KMS-11 (cell line): ENCODE measurements around the gene SYPL2.

Source experiments
- H2AFZ ChIP-seq: fragments of 200-600 bp; sonication (generic); 2 replicates; pipeline ENCODE4 v1.6.1; 2016; ENCODE audit warnings: antibody characterized with exemption, mixed run types, low read depth
- H3K27ac ChIP-seq: fragments of 200-600 bp; sonication (generic); 2 replicates; pipeline ENCODE4 v1.6.1; 2016; ENCODE audit warnings: mild to moderate bottlenecking, mixed run types
- H3K27me3 ChIP-seq: fragments of 200-600 bp; sonication (generic); 2 replicates; pipeline ENCODE4 v1.6.1; 2017; ENCODE audit warnings: mild to moderate bottlenecking, low read depth, mixed run types, moderate library complexity; ENCODE audit not compliant: insufficient read depth
- H3K36me3 ChIP-seq: fragments of 200-600 bp; sonication (generic); 2 replicates; pipeline ENCODE4 v1.6.1; 2017; ENCODE audit warnings: mild to moderate bottlenecking, mixed run types; ENCODE audit not compliant: insufficient read depth
- H3K4me1 ChIP-seq: fragments of 200-600 bp; sonication (generic); 2 replicates; pipeline ENCODE4 v1.6.1; 2016; ENCODE audit warnings: mild to moderate bottlenecking, low read depth, mixed run types; ENCODE audit not compliant: poor library complexity, severe bottlenecking
- H3K4me2 ChIP-seq: fragments of 200-600 bp; sonication (generic); 2 replicates; pipeline ENCODE4 v1.7.0; 2016; ENCODE audit warnings: mild to moderate bottlenecking, mixed run types
- H3K4me3 ChIP-seq: fragments of 200-600 bp; sonication (generic); IDR thresholded peaks from 2 replicates; pipeline ENCODE4 v1.6.1; 2017; ENCODE audit warnings: low read depth, low read length, mixed read lengths; ENCODE audit not compliant: insufficient read depth
- H3K79me2 ChIP-seq: fragments of 200-600 bp; sonication (generic); 2 replicates; pipeline ENCODE4 v1.6.1; 2016; ENCODE audit warnings: low read depth, mixed run types; ENCODE audit not compliant: insufficient read depth
- H3K9ac ChIP-seq: fragments of 200-600 bp; sonication (generic); 2 replicates; pipeline ENCODE4 v1.6.1; 2016; ENCODE audit warnings: mild to moderate bottlenecking, mixed run types
- H4K20me1 ChIP-seq: fragments of 200-600 bp; sonication (generic); 2 replicates; pipeline ENCODE4 v1.6.1; 2016; ENCODE audit warnings: mild to moderate bottlenecking, mixed run types; ENCODE audit not compliant: insufficient read depth
- CTCF ChIP-seq: fragments of 200-600 bp; sonication (generic); conservative IDR thresholded peaks from 2 replicates; pipeline ENCODE4 v1.6.1; 2017; ENCODE audit warnings: low read depth, mild to moderate bottlenecking, antibody characterized with exemption, low read length, moderate library complexity, mixed read lengths

Gene SYPL2

GRCh38 chr1:109476825-109477224, 10.5 kb downstream of the SYPL2 start:
- no peak overlapping the region for H3K9ac ChIP-seq
- H3K36me3 ChIP-seq: no peaks in the 10 kb centered on the region
- peaks cover 40% of the 10 kb centered on the region; the same call in 1 of the 2 replicates for H3K27me3 ChIP-seq
- H3K4me1 ChIP-seq: peaks cover 4% of the 10 kb centered on the region
- H3K4me2 ChIP-seq: no peak overlapping the region
- H4K20me1 ChIP-seq: no peaks in the 10 kb centered on the region
- TF ChIP-seq CTCF: no peak
- H3K27ac ChIP-seq: no peak overlapping the region
- no peaks in the 10 kb centered on the region for H3K79me2 ChIP-seq
- H2AFZ ChIP-seq: no peak overlapping the region
- no peak overlapping the region for H3K4me3 ChIP-seq

GRCh38 chr1:109477821-109478220, 11.5 kb downstream of the SYPL2 start:
- Histone ChIP-seq H3K27ac (no peak overlapping the region), H3K36me3 (no peaks in the 10 kb centered on the region), H4K20me1 (no peaks in the 10 kb centered on the region), H3K4me1 (peaks cover 4% of the 10 kb centered on the region), H3K4me2 (no peak overlapping the region), H2AFZ (no peak overlapping the region), H3K9ac (no peak overlapping the region), H3K27me3 (peaks cover 41% of the 10 kb centered on the region; the same call in 1 of the 2 replicates), H3K4me3 (no peak overlapping the region), H3K79me2 (no peaks in the 10 kb centered on the region)
- TF ChIP-seq CTCF: no peak

- Histone ChIP-seq H2AFZ (no peak overlapping the region), H3K4me1 (peaks cover 10% of the 10 kb centered on the region), H3K9ac (no peak overlapping the region), H3K27ac (no peak overlapping the region), H3K4me2 (no peak overlapping the region; the same call in 1 of the 2 replicates), H3K36me3 (no peaks in the 10 kb centered on the region), H3K79me2 (no peaks in the 10 kb centered on the region), H4K20me1 (no peaks in the 10 kb centered on the region), H3K4me3 (no peak overlapping the region), H3K27me3 (peaks cover 40% of the 10 kb centered on the region; the same call in 1 of the 2 replicates)
- no peak; the same call in 1 of the 2 replicates for TF ChIP-seq CTCF
Observed at GRCh38 chr1:109478806-109479205, 12.5 kb downstream of the SYPL2 start.

- no peak for TF ChIP-seq CTCF
- H3K27me3 ChIP-seq: peaks cover 38% of the 10 kb centered on the region; the same call in 1 of the 2 replicates
- no peak overlapping the region for H3K4me2 ChIP-seq
- H2AFZ ChIP-seq: no peak overlapping the region
- H3K4me3 ChIP-seq: no peak overlapping the region
- H3K27ac ChIP-seq: no peak overlapping the region
- H3K36me3 ChIP-seq: no peaks in the 10 kb centered on the region
- no peak overlapping the region for H3K9ac ChIP-seq
- H4K20me1 ChIP-seq: no peaks in the 10 kb centered on the region
- H3K79me2 ChIP-seq: peaks cover 2% of the 10 kb centered on the region; the same call in 1 of the 2 replicates
- H3K4me1 ChIP-seq: peaks cover 10% of the 10 kb centered on the region
Observed at GRCh38 chr1:109479311-109479710, 13.0 kb downstream of the SYPL2 start.
